Adrenal gland (tissue), 5 donors: ENCODE measurements around the gene NDUFB10.

Experiments used
- CTCF ChIP-seq, 6 experiments: fragments of 450-650 bp in 4 of 6; fragments of 200-600 bp in 2 of 6; sonication (generic) in 1 of 6; IDR thresholded peaks; 1 replicate in 5 of 6; 2 replicates in 1 of 6; pipeline versions ENCODE4 v1.5.1 to v1.8.0; 2016 to 2021; ENCODE audit warnings: antibody characterized with exemption in 6 of 6, mild to moderate bottlenecking in 2 of 6, moderate library complexity in 1 of 6
- POLR2A ChIP-seq, 2 donors: fragments of 450-650 bp; IDR thresholded peaks; one replicate each; pipeline ENCODE4 v1.6.1; 2017; ENCODE audit warnings: antibody characterized with exemption in 2 of 2, mild to moderate bottlenecking in 2 of 2, moderate library complexity in 1 of 2
- donor health status: DM: no; HTN: no; CAD: no.

GRCh38 chr16:2003827-2004641 is 44.7 kb downstream of the NDUFB10 start:
- peak; percentile 91 to 97 (median 94) for TF ChIP-seq CTCF (IDR thresholded peaks at IDR 0.05)
- TF ChIP-seq POLR2A (IDR thresholded peaks at IDR 0.05) = no peak
